GM23338 (cell line): ENCODE measurements around the gene PTPRN2. TPM values are rescaled to one million over a fixed set of nuclear protein-coding genes. Genes with fewer than 3 reads are reported as not detected.

Source experiments
- ATAC-seq: fragments of 200-7000 bp; cut with Tn5 transposase; 3 replicates; pipeline ENCODE4 v1.9.1; 2020
- DNase-seq: peaks from one replicate; pipeline ENCODE4 v3.0.0-alpha.2; 2015; ENCODE audit warnings: low spot score
- H2AFZ ChIP-seq: fragments of 200-600 bp; sonication (generic); 2 replicates; pipeline ENCODE4 v1.8.0; 2016; ENCODE audit warnings: antibody characterized with exemption, mild to moderate bottlenecking, moderate library complexity
- H3F3A ChIP-seq: fragments of 200-600 bp; sonication (generic); replicated peaks from 2 replicates; pipeline ENCODE4 v1.8.0; 2017; ENCODE audit warnings: antibody characterized with exemption, mixed run types, low read depth
- H3K27ac ChIP-seq: fragments of 200-600 bp; sonication (generic); 2 replicates; pipeline ENCODE4 v1.6.1; 2016; ENCODE audit warnings: low read depth
- H3K27me3 ChIP-seq: fragments of 200-600 bp; sonication (generic); 2 replicates; pipeline ENCODE4 v1.8.0; 2016; ENCODE audit warnings: mild to moderate bottlenecking, mixed run types, moderate library complexity; ENCODE audit not compliant: insufficient read depth
- H3K36me3 ChIP-seq: fragments of 200-600 bp; sonication (generic); 2 replicates; pipeline ENCODE4 v1.8.0; 2016; ENCODE audit warnings: mild to moderate bottlenecking; ENCODE audit not compliant: insufficient read depth
- H3K4me1 ChIP-seq: fragments of 200-600 bp; sonication (generic); 2 replicates; pipeline ENCODE4 v1.8.0; 2016; ENCODE audit warnings: mild to moderate bottlenecking, moderate library complexity; ENCODE audit not compliant: insufficient read depth
- H3K4me2 ChIP-seq: fragments of 200-600 bp; sonication (generic); 2 replicates; pipeline ENCODE4 v1.7.1; 2017; ENCODE audit warnings: mixed run types
- H3K4me3 ChIP-seq: fragments of 200-600 bp; sonication (generic); 2 replicates; pipeline ENCODE4 v1.6.1; 2016; ENCODE audit warnings: mixed run types
- H3K79me2 ChIP-seq: fragments of 200-600 bp; sonication (generic); replicated peaks from 2 replicates; pipeline ENCODE4 v1.8.0; 2017; ENCODE audit warnings: mild to moderate bottlenecking; ENCODE audit not compliant: insufficient read depth
- H3K9me2 ChIP-seq: fragments of 200-600 bp; sonication (generic); 2 replicates; pipeline ENCODE4 v1.8.0; 2017; ENCODE audit not compliant: insufficient read depth
- H4K20me1 ChIP-seq: fragments of 200-600 bp; sonication (generic); replicated peaks from 2 replicates; pipeline ENCODE4 v1.8.0; 2017; ENCODE audit warnings: mild to moderate bottlenecking; ENCODE audit not compliant: insufficient read depth
- H3K27ac Mint-ChIP-seq: 2 replicates; pipeline ENCODE4 v1.8.0; 2020; ENCODE audit warnings: inconsistent platforms, mild to moderate bottlenecking, moderate library complexity, mixed read lengths
- H3K27me3 Mint-ChIP-seq: 3 replicates; pipeline ENCODE4 v1.8.0; 2022; ENCODE audit warnings: low read depth, mild to moderate bottlenecking, moderate library complexity, mixed read lengths, inconsistent platforms; ENCODE audit not compliant: insufficient read depth, poor library complexity
- H3K36me3 Mint-ChIP-seq: 3 replicates; pipeline ENCODE4 v1.8.0; 2021; ENCODE audit warnings: low read depth, mild to moderate bottlenecking, inconsistent platforms, moderate library complexity, mixed read lengths
- H3K4me1 Mint-ChIP-seq: 3 replicates; pipeline ENCODE4 v1.8.0; 2020; ENCODE audit warnings: mild to moderate bottlenecking, inconsistent platforms, mixed read lengths
- H3K4me3 Mint-ChIP-seq: 3 replicates; pipeline ENCODE4 v1.8.0; 2021; ENCODE audit warnings: moderate library complexity, mild to moderate bottlenecking, inconsistent platforms, mixed read lengths
- H3K9me3 Mint-ChIP-seq: 3 replicates; pipeline ENCODE4 v1.8.0; 2020; ENCODE audit warnings: moderate library complexity, mild to moderate bottlenecking, inconsistent platforms, mixed read lengths
- EZH2 ChIP-seq: fragments of 200-600 bp; sonication (generic); IDR thresholded peaks from one replicate; pipeline ENCODE4 v1.8.0; 2017; ENCODE audit warnings: antibody characterized with exemption, mild to moderate bottlenecking, low read depth; ENCODE audit not compliant: unreplicated experiment
- EZH2phosphoT487 ChIP-seq: fragments of 200-600 bp; sonication (generic); IDR thresholded peaks from one replicate; pipeline ENCODE4 v1.8.1; 2018; ENCODE audit warnings: antibody characterized with exemption; ENCODE audit not compliant: unreplicated experiment
- JUNB ChIP-seq: IDR thresholded peaks from one replicate; pipeline ENCODE4 v1.6.1; 2016; ENCODE audit warnings: antibody characterized with exemption; ENCODE audit not compliant: unreplicated experiment
- ZNF114 ChIP-seq: fragments of 250-450 bp; sonication (Bioruptor Pico); IDR thresholded peaks from 2 replicates; pipeline ENCODE4 v1.5.0; 2020; ENCODE audit warnings: mild to moderate bottlenecking, moderate library complexity
- ZNF331 ChIP-seq: fragments of 250-450 bp; sonication (Bioruptor Pico); IDR thresholded peaks from 2 replicates; pipeline ENCODE4 v1.5.0; 2020; ENCODE audit warnings: low read depth, mild to moderate bottlenecking, moderate library complexity
- polyA plus RNA-seq: library from polyadenylated mRNA; unstranded; fragments of >200 nt; fragmentation: Nextera tagmentation; extraction: Ambion mirVana; gene quantifications from 2 replicates; pipeline ENCODE4 v1.2.1, GENCODE V29; 2016
- total RNA-seq: library from RNA; depleted of rRNA; stranded (reverse); fragments of >200 nt; shearing (Covaris generic); gene quantifications from 2 replicates; pipeline ENCODE4 v1.2.3, GENCODE V29; 2014
- TF ChIP-seq, protein P1 (sequence below), 2 experiments: fragments of 200-600 bp in 1 of 2; sonication (generic) in 1 of 2; conservative IDR thresholded peaks; 2 replicates each; pipeline versions ENCODE4 v1.5.1 to v1.6.1; 2016 to 2017; ENCODE audit warnings: antibody characterized with exemption in 2 of 2, low read depth in 2 of 2, mild to moderate bottlenecking in 2 of 2, moderate library complexity in 1 of 2
- TF ChIP-seq, protein P2 (sequence below): IDR thresholded peaks from one replicate; pipeline ENCODE4 v1.6.1; 2018; ENCODE audit warnings: antibody characterized with exemption; ENCODE audit not compliant: unreplicated experiment
- TF ChIP-seq, protein P3 (sequence below): fragments of 250-450 bp; sonication (Bioruptor Pico); IDR thresholded peaks from 2 replicates; pipeline ENCODE4 v1.5.0; 2020; ENCODE audit warnings: mild to moderate bottlenecking, moderate library complexity
- TF ChIP-seq, protein P4 (sequence below): IDR thresholded peaks from 2 replicates; pipeline ENCODE4 v1.6.1; 2016; ENCODE audit warnings: antibody characterized with exemption

PTPRN2 gene
- total and polyA plus RNA-seq, 2 experiments from 2014 or later: 0.87 to 4.0 TPM

DNA sequence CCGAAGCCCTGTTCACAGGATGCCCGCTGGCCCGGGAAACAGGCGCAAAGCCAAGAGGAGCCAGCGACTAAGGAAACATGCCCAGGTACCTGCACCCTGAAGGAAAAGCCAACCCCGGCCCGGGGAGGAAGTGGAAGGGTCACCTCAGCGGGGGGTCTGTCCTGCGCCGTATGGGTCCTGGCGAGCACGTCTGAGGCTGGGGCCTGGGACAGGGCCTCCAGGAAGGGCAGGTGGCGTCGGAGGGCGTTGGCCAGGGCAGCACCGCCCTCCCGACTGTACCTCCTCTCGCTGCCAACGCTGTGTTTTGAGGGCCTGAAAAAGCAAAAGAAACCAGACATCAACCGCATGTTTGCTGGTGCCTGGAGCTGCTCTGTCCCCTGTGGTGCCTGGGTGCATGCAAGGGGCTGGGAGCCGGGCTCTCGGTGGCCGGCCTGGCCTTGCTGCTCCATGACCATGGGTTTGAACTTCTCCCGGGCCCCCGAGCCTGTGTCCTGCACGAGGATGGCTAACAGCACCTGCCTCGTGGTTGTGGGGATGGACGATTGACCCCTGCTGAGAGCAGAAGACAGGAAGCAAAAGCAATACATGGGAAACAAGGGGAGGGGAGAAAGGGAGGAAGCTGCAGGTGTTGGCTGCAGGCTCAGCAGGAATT lies 395.3 kb downstream of the PTPRN2 start:
- H3K4me1 ChIP-seq: no peaks in the 10 kb centered on the region
- H3K36me3 Mint-ChIP-seq: peaks cover 59% of the 10 kb centered on the region
- peaks cover 93% of the 10 kb centered on the region for H3K9me3 Mint-ChIP-seq

More for the DNA sequence above, 395.3 kb downstream of the PTPRN2 start:
- ATAC-seq (no peak), DNase-seq (no peak)
- no peak overlapping the region for H3K27ac Mint-ChIP-seq
- H3K27ac ChIP-seq: no peak overlapping the region
- no peak overlapping the region for H3K4me2 ChIP-seq
- H3K36me3 ChIP-seq: no peaks in the 10 kb centered on the region
- H3K27me3 Mint-ChIP-seq: peaks cover 5% of the 10 kb centered on the region
- no peaks in the 10 kb centered on the region for H3K79me2 ChIP-seq
- H4K20me1 ChIP-seq: no peaks in the 10 kb centered on the region
- H3K27me3 ChIP-seq: no peaks in the 10 kb centered on the region
- no peak overlapping the region for H2AFZ ChIP-seq
- no peak overlapping the region for H3K4me3 ChIP-seq
- TF ChIP-seq, protein P1, sequence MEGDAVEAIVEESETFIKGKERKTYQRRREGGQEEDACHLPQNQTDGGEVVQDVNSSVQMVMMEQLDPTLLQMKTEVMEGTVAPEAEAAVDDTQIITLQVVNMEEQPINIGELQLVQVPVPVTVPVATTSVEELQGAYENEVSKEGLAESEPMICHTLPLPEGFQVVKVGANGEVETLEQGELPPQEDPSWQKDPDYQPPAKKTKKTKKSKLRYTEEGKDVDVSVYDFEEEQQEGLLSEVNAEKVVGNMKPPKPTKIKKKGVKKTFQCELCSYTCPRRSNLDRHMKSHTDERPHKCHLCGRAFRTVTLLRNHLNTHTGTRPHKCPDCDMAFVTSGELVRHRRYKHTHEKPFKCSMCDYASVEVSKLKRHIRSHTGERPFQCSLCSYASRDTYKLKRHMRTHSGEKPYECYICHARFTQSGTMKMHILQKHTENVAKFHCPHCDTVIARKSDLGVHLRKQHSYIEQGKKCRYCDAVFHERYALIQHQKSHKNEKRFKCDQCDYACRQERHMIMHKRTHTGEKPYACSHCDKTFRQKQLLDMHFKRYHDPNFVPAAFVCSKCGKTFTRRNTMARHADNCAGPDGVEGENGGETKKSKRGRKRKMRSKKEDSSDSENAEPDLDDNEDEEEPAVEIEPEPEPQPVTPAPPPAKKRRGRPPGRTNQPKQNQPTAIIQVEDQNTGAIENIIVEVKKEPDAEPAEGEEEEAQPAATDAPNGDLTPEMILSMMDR (conservative IDR thresholded peaks at IDR 0.05; ENCODE audit: low read depth in 2 of 2): no peak
- TF ChIP-seq ZNF331 (CRISPR knock-in tag) (no peak), EZH2phosphoT487 (no peak), EZH2 (no peak), JUNB (no peak), ZNF114 (no peak)
- TF ChIP-seq, protein P2, sequence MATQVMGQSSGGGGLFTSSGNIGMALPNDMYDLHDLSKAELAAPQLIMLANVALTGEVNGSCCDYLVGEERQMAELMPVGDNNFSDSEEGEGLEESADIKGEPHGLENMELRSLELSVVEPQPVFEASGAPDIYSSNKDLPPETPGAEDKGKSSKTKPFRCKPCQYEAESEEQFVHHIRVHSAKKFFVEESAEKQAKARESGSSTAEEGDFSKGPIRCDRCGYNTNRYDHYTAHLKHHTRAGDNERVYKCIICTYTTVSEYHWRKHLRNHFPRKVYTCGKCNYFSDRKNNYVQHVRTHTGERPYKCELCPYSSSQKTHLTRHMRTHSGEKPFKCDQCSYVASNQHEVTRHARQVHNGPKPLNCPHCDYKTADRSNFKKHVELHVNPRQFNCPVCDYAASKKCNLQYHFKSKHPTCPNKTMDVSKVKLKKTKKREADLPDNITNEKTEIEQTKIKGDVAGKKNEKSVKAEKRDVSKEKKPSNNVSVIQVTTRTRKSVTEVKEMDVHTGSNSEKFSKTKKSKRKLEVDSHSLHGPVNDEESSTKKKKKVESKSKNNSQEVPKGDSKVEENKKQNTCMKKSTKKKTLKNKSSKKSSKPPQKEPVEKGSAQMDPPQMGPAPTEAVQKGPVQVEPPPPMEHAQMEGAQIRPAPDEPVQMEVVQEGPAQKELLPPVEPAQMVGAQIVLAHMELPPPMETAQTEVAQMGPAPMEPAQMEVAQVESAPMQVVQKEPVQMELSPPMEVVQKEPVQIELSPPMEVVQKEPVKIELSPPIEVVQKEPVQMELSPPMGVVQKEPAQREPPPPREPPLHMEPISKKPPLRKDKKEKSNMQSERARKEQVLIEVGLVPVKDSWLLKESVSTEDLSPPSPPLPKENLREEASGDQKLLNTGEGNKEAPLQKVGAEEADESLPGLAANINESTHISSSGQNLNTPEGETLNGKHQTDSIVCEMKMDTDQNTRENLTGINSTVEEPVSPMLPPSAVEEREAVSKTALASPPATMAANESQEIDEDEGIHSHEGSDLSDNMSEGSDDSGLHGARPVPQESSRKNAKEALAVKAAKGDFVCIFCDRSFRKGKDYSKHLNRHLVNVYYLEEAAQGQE: no peak
- TF ChIP-seq, protein P3, sequence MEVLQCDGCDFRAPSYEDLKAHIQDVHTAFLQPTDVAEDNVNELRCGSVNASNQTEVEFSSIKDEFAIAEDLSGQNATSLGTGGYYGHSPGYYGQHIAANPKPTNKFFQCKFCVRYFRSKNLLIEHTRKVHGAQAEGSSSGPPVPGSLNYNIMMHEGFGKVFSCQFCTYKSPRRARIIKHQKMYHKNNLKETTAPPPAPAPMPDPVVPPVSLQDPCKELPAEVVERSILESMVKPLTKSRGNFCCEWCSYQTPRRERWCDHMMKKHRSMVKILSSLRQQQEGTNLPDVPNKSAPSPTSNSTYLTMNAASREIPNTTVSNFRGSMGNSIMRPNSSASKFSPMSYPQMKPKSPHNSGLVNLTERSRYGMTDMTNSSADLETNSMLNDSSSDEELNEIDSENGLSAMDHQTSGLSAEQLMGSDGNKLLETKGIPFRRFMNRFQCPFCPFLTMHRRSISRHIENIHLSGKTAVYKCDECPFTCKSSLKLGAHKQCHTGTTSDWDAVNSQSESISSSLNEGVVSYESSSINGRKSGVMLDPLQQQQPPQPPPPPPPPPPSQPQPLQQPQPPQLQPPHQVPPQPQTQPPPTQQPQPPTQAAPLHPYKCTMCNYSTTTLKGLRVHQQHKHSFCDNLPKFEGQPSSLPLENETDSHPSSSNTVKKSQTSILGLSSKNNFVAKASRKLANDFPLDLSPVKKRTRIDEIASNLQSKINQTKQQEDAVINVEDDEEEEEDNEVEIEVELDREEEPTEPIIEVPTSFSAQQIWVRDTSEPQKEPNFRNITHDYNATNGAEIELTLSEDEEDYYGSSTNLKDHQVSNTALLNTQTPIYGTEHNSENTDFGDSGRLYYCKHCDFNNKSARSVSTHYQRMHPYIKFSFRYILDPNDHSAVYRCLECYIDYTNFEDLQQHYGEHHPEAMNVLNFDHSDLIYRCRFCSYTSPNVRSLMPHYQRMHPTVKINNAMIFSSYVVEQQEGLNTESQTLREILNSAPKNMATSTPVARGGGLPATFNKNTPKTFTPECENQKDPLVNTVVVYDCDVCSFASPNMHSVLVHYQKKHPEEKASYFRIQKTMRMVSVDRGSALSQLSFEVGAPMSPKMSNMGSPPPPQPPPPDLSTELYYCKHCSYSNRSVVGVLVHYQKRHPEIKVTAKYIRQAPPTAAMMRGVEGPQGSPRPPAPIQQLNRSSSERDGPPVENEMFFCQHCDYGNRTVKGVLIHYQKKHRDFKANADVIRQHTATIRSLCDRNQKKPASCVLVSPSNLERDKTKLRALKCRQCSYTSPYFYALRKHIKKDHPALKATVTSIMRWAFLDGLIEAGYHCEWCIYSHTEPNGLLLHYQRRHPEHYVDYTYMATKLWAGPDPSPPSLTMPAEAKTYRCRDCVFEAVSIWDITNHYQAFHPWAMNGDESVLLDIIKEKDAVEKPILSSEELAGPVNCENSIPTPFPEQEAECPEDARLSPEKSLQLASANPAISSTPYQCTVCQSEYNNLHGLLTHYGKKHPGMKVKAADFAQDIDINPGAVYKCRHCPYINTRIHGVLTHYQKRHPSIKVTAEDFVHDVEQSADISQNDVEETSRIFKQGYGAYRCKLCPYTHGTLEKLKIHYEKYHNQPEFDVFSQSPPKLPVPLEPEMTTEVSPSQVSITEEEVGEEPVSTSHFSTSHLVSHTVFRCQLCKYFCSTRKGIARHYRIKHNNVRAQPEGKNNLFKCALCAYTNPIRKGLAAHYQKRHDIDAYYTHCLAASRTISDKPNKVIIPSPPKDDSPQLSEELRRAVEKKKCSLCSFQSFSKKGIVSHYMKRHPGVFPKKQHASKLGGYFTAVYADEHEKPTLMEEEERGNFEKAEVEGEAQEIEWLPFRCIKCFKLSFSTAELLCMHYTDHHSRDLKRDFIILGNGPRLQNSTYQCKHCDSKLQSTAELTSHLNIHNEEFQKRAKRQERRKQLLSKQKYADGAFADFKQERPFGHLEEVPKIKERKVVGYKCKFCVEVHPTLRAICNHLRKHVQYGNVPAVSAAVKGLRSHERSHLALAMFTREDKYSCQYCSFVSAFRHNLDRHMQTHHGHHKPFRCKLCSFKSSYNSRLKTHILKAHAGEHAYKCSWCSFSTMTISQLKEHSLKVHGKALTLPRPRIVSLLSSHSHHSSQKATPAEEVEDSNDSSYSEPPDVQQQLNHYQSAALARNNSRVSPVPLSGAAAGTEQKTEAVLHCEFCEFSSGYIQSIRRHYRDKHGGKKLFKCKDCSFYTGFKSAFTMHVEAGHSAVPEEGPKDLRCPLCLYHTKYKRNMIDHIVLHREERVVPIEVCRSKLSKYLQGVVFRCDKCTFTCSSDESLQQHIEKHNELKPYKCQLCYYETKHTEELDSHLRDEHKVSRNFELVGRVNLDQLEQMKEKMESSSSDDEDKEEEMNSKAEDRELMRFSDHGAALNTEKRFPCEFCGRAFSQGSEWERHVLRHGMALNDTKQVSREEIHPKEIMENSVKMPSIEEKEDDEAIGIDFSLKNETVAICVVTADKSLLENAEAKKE (CRISPR knock-in tag): no peak
- TF ChIP-seq, protein P4, sequence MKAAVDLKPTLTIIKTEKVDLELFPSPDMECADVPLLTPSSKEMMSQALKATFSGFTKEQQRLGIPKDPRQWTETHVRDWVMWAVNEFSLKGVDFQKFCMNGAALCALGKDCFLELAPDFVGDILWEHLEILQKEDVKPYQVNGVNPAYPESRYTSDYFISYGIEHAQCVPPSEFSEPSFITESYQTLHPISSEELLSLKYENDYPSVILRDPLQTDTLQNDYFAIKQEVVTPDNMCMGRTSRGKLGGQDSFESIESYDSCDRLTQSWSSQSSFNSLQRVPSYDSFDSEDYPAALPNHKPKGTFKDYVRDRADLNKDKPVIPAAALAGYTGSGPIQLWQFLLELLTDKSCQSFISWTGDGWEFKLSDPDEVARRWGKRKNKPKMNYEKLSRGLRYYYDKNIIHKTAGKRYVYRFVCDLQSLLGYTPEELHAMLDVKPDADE: no peak
- no peaks in the 10 kb centered on the region for H3K4me1 Mint-ChIP-seq
- H3K9me2 ChIP-seq: no peaks in the 10 kb centered on the region
- no peak overlapping the region for H3K4me3 Mint-ChIP-seq
- H3F3A ChIP-seq: no peaks in the 10 kb centered on the region
